CD4-positive, alpha-beta memory T cell (primary cell): ENCODE results near the gene ASB15. TPM values are rescaled to one million over a fixed set of nuclear protein-coding genes. Genes with fewer than 3 reads are reported as not detected.

Source experiments
- CTCF ChIA-PET: fragments of 350-600 bp; sonication (Branson Sonifier 250); formaldehyde crosslinking; loops from one replicate; lab custom pipeline; 2021; ENCODE audit warnings: inconsistent platforms; ENCODE audit not compliant: partially characterized antibody; lab: Charles Lee
- POLR2A ChIA-PET: fragments of 350-600 bp; sonication (Branson Sonifier 250); formaldehyde crosslinking; loops from one replicate; lab custom pipeline; 2021; ENCODE audit not compliant: partially characterized antibody; lab: Charles Lee
- DNase-seq, 5 donors: peaks; one replicate each; pipeline versions ENCODE4 v3.0.0 to v3.0.0-alpha.2; 2020 to 2022; ENCODE audit warnings: mixed read lengths in 1 of 5
- H3K27ac ChIP-seq: one replicate; pipeline ENCODE4 v1.7.0; 2013; ENCODE audit warnings: low read depth, low read length
- H3K27me3 ChIP-seq: 2 replicates; pipeline ENCODE4 v1.7.0; 2013; ENCODE audit warnings: mild to moderate bottlenecking, low read length, moderate library complexity; ENCODE audit not compliant: insufficient read depth
- H3K36me3 ChIP-seq: 2 replicates; pipeline ENCODE4 v1.7.0; 2013; ENCODE audit warnings: mild to moderate bottlenecking, low read length, moderate library complexity; ENCODE audit not compliant: insufficient read depth
- H3K4me1 ChIP-seq: 2 replicates; pipeline ENCODE4 v1.7.0; 2013; ENCODE audit warnings: mild to moderate bottlenecking, low read length, moderate library complexity; ENCODE audit not compliant: insufficient read depth
- H3K4me3 ChIP-seq, 2 donors: one replicate each; pipeline ENCODE4 v1.7.0; 2013; ENCODE audit warnings: low read length in 2 of 2, mild to moderate bottlenecking in 1 of 2
- H3K9me3 ChIP-seq, 2 donors: one replicate each; pipeline ENCODE4 v1.7.0; 2013; ENCODE audit warnings: low read length in 2 of 2, control low read depth in 1 of 2; ENCODE audit not compliant: control insufficient read depth in 1 of 2
- H3K27ac Mint-ChIP-seq, 7 donors: one replicate each; pipeline ENCODE4 v1.8.0; 2020 to 2021; ENCODE audit warnings: mixed read lengths in 7 of 7, mild to moderate bottlenecking in 6 of 7, inconsistent platforms in 3 of 7, moderate library complexity in 3 of 7
- H3K27me3 Mint-ChIP-seq, 2 donors: one replicate each; pipeline ENCODE4 v1.8.0; 2020 to 2021; ENCODE audit warnings: mixed read lengths in 2 of 2
- H3K36me3 Mint-ChIP-seq, 2 donors: one replicate each; pipeline ENCODE4 v1.8.0; 2020 to 2021; ENCODE audit warnings: mixed read lengths in 2 of 2, inconsistent platforms in 1 of 2, mild to moderate bottlenecking in 1 of 2
- H3K4me1 Mint-ChIP-seq, 4 donors: one replicate each; pipeline ENCODE4 v1.8.0; 2020 to 2021; ENCODE audit warnings: mixed read lengths in 4 of 4, mild to moderate bottlenecking in 1 of 4
- H3K4me3 Mint-ChIP-seq, 8 donors: one replicate each; pipeline ENCODE4 v1.8.0; 2020 to 2021; ENCODE audit warnings: mixed read lengths in 8 of 8, mild to moderate bottlenecking in 7 of 8, moderate library complexity in 6 of 8, inconsistent platforms in 3 of 8
- H3K9me3 Mint-ChIP-seq, 8 donors: one replicate each; pipeline ENCODE4 v1.8.0; 2020 to 2021; ENCODE audit warnings: mixed read lengths in 8 of 8, mild to moderate bottlenecking in 5 of 8, inconsistent platforms in 3 of 8, moderate library complexity in 1 of 8
- intact Hi-C: fragments of 100-400 bp; cut with micrococcal nuclease; formaldehyde crosslinking; loops from one replicate; pipeline ENCODE4 v1.15.1; 2023
- polyA plus RNA-seq, 2 donors: library from polyadenylated mRNA; unstranded; fragments of 300-500 nt; fragmentation: Illumina TruSeq; gene quantifications; one replicate each; pipeline ENCODE4 v1.2.3, GENCODE V29; 2021
- total RNA-seq, 2 experiments: library from RNA; stranded (reverse); gene quantifications; one replicate each; pipeline ENCODE4 v1.2.3, GENCODE V29; 2021

Gene ASB15
- total and polyA plus RNA-seq, 4 experiments from 2014 or later, result 0.10 to 0.21 TPM; not detected in 2

- H3K36me3 ChIP-seq, result no peaks in the 10 kb centered on the region
- Mint-ChIP-seq H3K4me1 (peaks cover 0 to 3% (median 0%) of the 10 kb centered on the region in 4 donors), H3K4me3 (no peak overlapping the region), H3K27ac (no peak overlapping the region), H3K27me3 (peaks cover 0 to 2% of the 10 kb centered on the region in 2 donors), H3K9me3 (no peaks in the 10 kb centered on the region), H3K36me3 (no peaks in the 10 kb centered on the region)
- no peak for DNase-seq
- H3K9me3 ChIP-seq, result no peaks in the 10 kb centered on the region
- H3K27ac ChIP-seq, result no peak overlapping the region
- intact Hi-C loops, result no loop called here
- no peaks in the 10 kb centered on the region for H3K27me3 ChIP-seq
- no peak overlapping the region for H3K4me3 ChIP-seq
- ChIA-PET POLR2A (no interaction called here), CTCF (interaction anchor here (0.6 kb wide), 1 partner anchor 134 kb away, joined by 4 read pairs; no protein-coding TSS in a partner anchor)
- H3K4me1 ChIP-seq, result no peaks in the 10 kb centered on the region
These were observed 29.9 kb upstream of the ASB15 start for GRCh38 chr7:123571684-123572083.

GRCh38 chr7:123573341-123573740 lies 28.3 kb upstream of the ASB15 start:
- ChIA-PET CTCF (interaction anchor here (0.7 kb wide), 1 partner anchor 12 kb away, joined by 3 read pairs; no protein-coding TSS in a partner anchor), POLR2A (interaction anchor here (0.6 kb wide), 1 partner anchor 11 kb away, joined by 4 read pairs; no protein-coding TSS in a partner anchor)
- Mint-ChIP-seq H3K36me3 (no peaks in the 10 kb centered on the region), H3K27ac (no peak overlapping the region), H3K9me3 (no peaks in the 10 kb centered on the region), H3K27me3 (peaks cover 3 to 4% of the 10 kb centered on the region in 2 donors), H3K4me3 (no peak overlapping the region), H3K4me1 (peaks cover 0 to 3% (median 0%) of the 10 kb centered on the region in 4 donors)
- H3K27ac ChIP-seq, result no peak overlapping the region
- intact Hi-C loops, result no loop called here
- H3K4me3 ChIP-seq, result no peak overlapping the region
- H3K27me3 ChIP-seq, result no peaks in the 10 kb centered on the region
- no peaks in the 10 kb centered on the region for H3K9me3 ChIP-seq
- DNase-seq, result no peak
- H3K36me3 ChIP-seq, result no peaks in the 10 kb centered on the region
- H3K4me1 ChIP-seq, result no peaks in the 10 kb centered on the region

GRCh38 chr7:123573896-123574467 lies 27.6 kb upstream of the ASB15 start:
- Histone ChIP-seq H3K9me3 (no peaks in the 10 kb centered on the region), H3K36me3 (no peaks in the 10 kb centered on the region), H3K4me3 (no peak overlapping the region), H3K4me1 (no peaks in the 10 kb centered on the region), H3K27ac (no peak overlapping the region), H3K27me3 (no peaks in the 10 kb centered on the region)
- no peak for DNase-seq
- H3K9me3 Mint-ChIP-seq, result no peaks in the 10 kb centered on the region
- H3K27me3 Mint-ChIP-seq, result peaks cover 4 to 5% of the 10 kb centered on the region in 2 donors
- CTCF ChIA-PET, result no interaction called here
- H3K36me3 Mint-ChIP-seq, result no peaks in the 10 kb centered on the region
- no peak overlapping the region for H3K27ac Mint-ChIP-seq
- peaks cover 0 to 3% (median 0%) of the 10 kb centered on the region in 4 donors for H3K4me1 Mint-ChIP-seq
- POLR2A ChIA-PET, result interaction anchor here (0.6 kb wide), 1 partner anchor 11 kb away, joined by 4 read pairs; no protein-coding TSS in a partner anchor
- no peak overlapping the region for H3K4me3 Mint-ChIP-seq
- intact Hi-C loops, result no loop called here

GRCh38 chr7:123579416-123579815 lies 22.2 kb upstream of the ASB15 start:
- no peak overlapping the region for H3K4me3 ChIP-seq
- H3K36me3 ChIP-seq, result no peaks in the 10 kb centered on the region
- H3K4me3 Mint-ChIP-seq, result no peak overlapping the region
- H3K9me3 Mint-ChIP-seq, result no peaks in the 10 kb centered on the region
- no peaks in the 10 kb centered on the region for H3K9me3 ChIP-seq
- DNase-seq, result no peak
- no peaks in the 10 kb centered on the region for H3K36me3 Mint-ChIP-seq
- no peak overlapping the region for H3K27ac ChIP-seq
- no peaks in the 10 kb centered on the region for H3K27me3 ChIP-seq
- H3K4me1 Mint-ChIP-seq, result no peaks in the 10 kb centered on the region
- no peak overlapping the region for H3K27ac Mint-ChIP-seq
- POLR2A ChIA-PET, result no interaction called here
- intact Hi-C loops, result no loop called here
- CTCF ChIA-PET, result no interaction called here
- no peaks in the 10 kb centered on the region for H3K4me1 ChIP-seq
- peaks cover 17 to 18% of the 10 kb centered on the region in 2 donors for H3K27me3 Mint-ChIP-seq

GRCh38 chr7:123580406-123581161 lies 21.0 kb upstream of the ASB15 start:
- Mint-ChIP-seq H3K27me3 (peaks cover 16 to 18% of the 10 kb centered on the region in 2 donors), H3K9me3 (no peaks in the 10 kb centered on the region), H3K4me1 (no peaks in the 10 kb centered on the region), H3K36me3 (no peaks in the 10 kb centered on the region), H3K27ac (no peak overlapping the region), H3K4me3 (no peak overlapping the region)
- no peaks in the 10 kb centered on the region for H3K9me3 ChIP-seq
- no peaks in the 10 kb centered on the region for H3K36me3 ChIP-seq
- no peaks in the 10 kb centered on the region for H3K27me3 ChIP-seq
- no peaks in the 10 kb centered on the region for H3K4me1 ChIP-seq
- ChIA-PET POLR2A (no interaction called here), CTCF (no interaction called here)
- no peak overlapping the region for H3K27ac ChIP-seq
- intact Hi-C loops, result loop anchor here (2.0 kb wide), 1 partner anchor 284 kb away; no protein-coding TSS in a partner anchor
- H3K4me3 ChIP-seq, result no peak overlapping the region
- peak in 1 of 5 donors; percentile 2 for DNase-seq

- Mint-ChIP-seq H3K4me1 (no peaks in the 10 kb centered on the region), H3K27me3 (peaks cover 16 to 18% of the 10 kb centered on the region in 2 donors), H3K9me3 (no peaks in the 10 kb centered on the region), H3K27ac (no peak overlapping the region), H3K36me3 (no peaks in the 10 kb centered on the region), H3K4me3 (no peak overlapping the region)
- CTCF ChIA-PET, result interaction anchor here (0.6 kb wide), 1 partner anchor 43 kb away, joined by 3 read pairs; no protein-coding TSS in a partner anchor
- no peaks in the 10 kb centered on the region for H3K36me3 ChIP-seq
- intact Hi-C loops, result loop anchor here (2.0 kb wide), 1 partner anchor 284 kb away; no protein-coding TSS in a partner anchor
- H3K9me3 ChIP-seq, result no peaks in the 10 kb centered on the region
- no peaks in the 10 kb centered on the region for H3K27me3 ChIP-seq
- H3K4me1 ChIP-seq, result no peaks in the 10 kb centered on the region
- POLR2A ChIA-PET, result no interaction called here
- H3K27ac ChIP-seq, result no peak overlapping the region
- no peak for DNase-seq
- no peak overlapping the region for H3K4me3 ChIP-seq
These were observed 20.5 kb upstream of the ASB15 start for GRCh38 chr7:123581162-123581459.

GRCh38 chr7:123583821-123584220 lies 17.8 kb upstream of the ASB15 start:
- Mint-ChIP-seq H3K36me3 (no peaks in the 10 kb centered on the region), H3K4me1 (no peaks in the 10 kb centered on the region), H3K27me3 (peaks cover 14 to 15% of the 10 kb centered on the region in 2 donors), H3K9me3 (no peaks in the 10 kb centered on the region), H3K27ac (no peak overlapping the region), H3K4me3 (no peak overlapping the region)
- Histone ChIP-seq H3K27me3 (no peaks in the 10 kb centered on the region), H3K9me3 (no peaks in the 10 kb centered on the region), H3K36me3 (no peaks in the 10 kb centered on the region), H3K4me1 (no peaks in the 10 kb centered on the region), H3K27ac (no peak overlapping the region), H3K4me3 (no peak overlapping the region)
- intact Hi-C loops, result no loop called here
- ChIA-PET CTCF (no interaction called here), POLR2A (no interaction called here)
- DNase-seq, result no peak
